KG1 (cell line): ENCODE results near the gene HSBP1.

ENCODE experiments used
- DNase-seq: peaks from one replicate; lab custom pipeline; 2025; lab: John Stamatoyannopoulos, UW

HSBP1 gene

GRCh38 chr16:83807710-83808572, at the start of gene HSBP1:
HSBP1 (plus strand) TSS chr16:83807978; CDS start chr16:83808077, 99 bp downstream.
- DNase-seq: peak; percentile 83

- no peak for DNase-seq
Measured at GRCh38 chr16:83762141-83762991, 45.4 kb upstream of the HSBP1 start.

- DNase-seq: no peak
Measured at GRCh38 chr16:83762992-83763358, 44.8 kb upstream of the HSBP1 start.

GRCh38 chr16:83768986-83769385, 38.8 kb upstream of the HSBP1 start:
- no peak for DNase-seq

DNA sequence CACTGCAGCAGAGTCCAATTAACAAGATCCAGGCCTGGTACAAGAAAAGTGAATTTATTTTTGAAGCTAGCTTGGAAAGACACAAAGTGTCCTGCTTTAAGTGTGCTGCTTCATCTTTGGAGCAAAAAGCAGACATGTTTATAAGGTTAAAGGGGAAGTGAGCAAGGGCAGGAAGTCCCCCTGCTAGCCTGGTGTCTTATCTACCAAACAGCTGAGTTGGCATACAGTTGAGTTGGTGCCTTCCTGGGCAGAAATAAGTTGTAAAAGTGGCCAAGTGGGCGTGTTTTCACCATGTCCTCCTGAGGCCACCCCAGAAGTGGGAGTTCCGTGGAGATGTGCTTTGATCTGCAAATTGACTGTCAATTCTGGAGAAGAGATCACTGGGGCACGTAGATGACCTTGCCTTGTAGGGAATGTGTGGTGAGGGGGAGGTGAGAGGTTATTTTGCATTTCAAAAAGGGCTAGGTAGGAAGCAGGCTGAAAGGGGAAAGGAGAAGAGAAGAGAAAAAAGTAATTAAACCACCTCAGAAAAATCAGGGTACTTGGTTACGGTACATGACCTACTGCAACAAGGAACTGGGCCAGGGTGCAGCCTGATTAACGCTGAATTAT, 38.3 kb upstream of the HSBP1 start:
- DNase-seq: peak; percentile 54

DNA sequence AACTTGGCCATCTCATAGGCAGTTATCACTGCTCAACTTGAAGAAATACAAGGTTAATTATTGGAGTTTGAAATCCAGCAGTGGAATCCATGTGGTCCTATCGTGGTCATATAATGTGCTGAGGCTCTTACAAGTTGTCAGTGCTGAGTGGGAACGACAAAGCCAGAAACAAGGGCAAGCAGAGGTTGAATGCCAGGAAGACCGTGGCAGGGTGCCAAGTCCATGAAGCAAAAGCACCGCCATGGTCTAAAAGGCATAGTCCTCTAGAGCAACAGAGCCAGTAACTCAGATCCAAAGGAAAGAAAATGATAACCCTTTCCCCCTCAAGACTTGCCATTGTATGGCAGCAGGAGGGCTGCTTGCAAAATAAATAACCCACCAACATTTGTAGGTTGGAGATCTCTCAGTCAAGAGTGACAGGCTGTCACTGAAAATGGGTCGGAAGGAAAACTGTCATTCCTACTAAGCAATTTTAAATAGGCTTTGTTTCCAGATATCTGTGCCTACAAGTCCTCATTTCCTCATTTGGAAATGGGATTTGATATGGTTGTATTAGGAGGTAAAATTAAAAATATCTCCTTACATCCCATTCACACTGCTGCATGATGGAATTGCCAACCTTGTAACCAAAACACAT, 36.4 kb upstream of the HSBP1 start:
- DNase-seq: no peak

DNA sequence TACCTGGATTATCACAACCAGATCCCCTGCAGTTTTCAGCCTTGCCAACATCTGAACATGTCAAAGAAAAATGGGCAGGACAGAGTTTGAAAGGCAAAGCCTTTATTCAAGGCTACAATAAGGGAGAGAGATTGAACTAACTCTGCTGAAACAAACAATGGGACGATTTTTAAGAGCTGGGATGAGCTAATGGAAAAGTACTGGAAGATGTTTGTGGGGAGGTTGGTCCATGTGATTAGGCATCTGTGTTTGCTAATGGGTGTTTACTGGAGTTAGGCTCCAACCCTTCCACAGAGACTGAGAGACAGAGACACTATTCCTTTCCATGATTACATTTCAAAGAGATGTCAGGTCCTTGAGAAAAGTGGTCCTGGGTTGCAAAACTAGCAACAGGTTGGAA, 35.0 kb upstream of the HSBP1 start:
- DNase-seq: no peak

DNA sequence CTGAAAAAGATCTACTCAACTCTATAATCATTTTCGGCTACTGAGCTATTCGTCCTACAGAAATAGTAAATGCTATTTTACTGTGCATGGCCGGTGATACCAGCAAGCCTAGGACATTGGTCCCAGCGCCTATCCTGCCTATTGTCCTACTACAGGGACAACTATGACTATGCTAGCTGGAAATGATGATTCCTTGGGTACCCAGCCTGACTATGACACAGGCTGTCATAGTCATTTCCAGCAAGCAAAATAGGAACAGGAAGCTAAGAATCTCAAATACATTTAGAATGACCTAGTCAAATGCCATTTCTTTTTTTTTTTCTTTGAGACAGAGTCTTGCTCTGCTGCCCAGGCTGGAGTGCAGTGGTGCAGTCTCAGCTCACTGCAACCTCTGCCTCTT, 33.7 kb upstream of the HSBP1 start:
- no peak for DNase-seq

- no peak for DNase-seq
Measured at GRCh38 chr16:83776944-83777343, 30.8 kb upstream of the HSBP1 start.

GRCh38 chr16:83779886-83780285, 27.9 kb upstream of the HSBP1 start:
- DNase-seq: no peak

DNA sequence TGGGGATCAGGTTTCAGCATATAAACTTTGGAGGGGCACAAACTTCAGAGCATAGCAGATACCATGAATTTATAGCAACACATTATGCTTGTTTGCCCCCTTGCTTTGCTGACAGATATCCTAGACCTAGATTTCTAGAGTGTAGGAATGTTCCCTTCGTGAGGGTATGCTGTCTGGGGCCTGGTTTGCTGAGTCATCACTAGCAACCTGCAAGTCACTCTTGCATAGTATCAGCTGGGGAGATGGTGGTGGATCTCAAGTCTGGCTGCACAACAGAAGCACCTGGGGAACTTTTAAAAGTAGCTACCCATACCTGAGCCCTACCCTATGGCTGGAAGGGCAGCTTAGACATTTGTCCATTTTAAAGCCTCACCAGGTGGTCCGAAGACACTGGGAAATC, 22.3 kb upstream of the HSBP1 start:
- DNase-seq: no peak

DNA sequence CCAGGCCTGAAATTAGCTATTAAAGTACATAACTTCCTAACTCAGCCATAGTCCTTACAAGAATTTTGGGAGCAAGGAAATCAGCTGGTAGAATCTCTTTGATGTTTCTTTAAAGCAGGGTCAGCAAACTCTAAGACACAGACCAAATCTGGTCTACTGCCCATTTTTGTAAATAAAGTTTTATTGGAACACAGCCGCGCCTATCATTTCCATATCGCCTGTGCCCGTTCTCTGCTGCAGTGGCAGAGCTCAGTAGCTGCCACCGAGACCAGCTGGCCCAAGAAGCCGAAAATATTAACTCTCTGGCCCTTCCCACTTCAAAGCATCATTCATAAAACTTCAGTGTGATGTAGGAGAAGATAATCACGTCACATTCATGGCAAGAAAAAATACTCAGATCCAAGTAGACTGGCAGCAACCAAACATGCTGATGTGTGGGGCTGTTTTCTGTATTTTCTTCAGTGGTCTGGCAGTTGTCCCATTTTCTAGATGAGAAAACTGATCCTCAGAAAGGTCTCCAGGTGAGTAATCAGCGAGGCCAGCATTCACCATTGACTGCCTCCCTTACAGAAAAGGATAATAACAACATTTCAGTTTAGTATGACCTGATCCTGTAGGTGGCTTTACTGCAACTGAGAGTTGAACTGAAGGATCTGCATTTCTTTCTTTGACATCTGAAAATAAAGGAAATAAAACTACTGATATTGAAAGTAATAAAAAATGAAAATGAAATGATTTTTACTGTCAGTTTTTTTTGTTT, 18.0 kb upstream of the HSBP1 start:
- no peak for DNase-seq

DNA sequence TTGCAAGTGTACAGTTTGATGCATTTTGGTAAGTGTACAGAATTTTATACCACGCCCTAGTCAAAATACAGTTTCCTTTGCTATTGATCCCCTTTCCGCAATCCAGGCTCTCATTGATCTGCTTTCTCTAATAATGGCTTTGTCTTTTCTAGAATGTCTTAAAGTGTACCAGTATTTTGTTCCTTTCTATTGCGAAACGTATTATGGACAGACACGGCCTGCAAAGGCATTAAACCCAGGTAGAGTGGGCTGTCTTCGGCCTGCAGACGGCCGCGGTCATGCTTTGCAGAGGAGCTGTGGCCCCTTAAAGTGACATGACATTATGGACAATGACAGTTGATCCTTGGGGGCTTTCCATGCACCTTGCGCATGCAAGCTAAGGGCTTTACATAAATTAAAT, 15.9 kb upstream of the HSBP1 start:
- no peak for DNase-seq

GRCh38 chr16:83792391-83792790, 15.4 kb upstream of the HSBP1 start:
- no peak for DNase-seq

DNA sequence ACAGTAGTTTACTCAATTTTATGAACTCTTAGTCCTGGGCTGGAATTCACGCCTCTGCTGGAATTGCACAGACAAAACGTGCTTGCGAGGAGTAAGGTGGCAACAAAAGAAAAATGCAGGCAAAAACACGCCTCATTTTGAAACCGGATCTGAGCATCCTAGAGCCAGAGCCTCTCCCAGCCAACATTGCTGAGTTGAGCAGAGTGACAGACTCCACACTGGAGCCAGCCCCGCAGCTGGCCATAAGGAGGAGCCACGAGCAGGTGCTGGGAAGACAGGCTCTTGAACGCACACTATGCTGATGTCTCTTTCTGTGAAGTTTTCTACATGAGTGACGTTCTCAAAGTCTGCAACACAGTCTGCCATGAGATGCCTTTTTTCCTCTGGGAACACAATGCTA, 14.6 kb upstream of the HSBP1 start:
- DNase-seq: no peak

GRCh38 chr16:83794860-83795554, 12.8 kb upstream of the HSBP1 start:
- no peak for DNase-seq

GRCh38 chr16:83797013-83797412, 10.8 kb upstream of the HSBP1 start:
- no peak for DNase-seq

- DNase-seq: no peak
Measured at GRCh38 chr16:83799336-83799735, 8.4 kb upstream of the HSBP1 start.

GRCh38 chr16:83802135-83802534, 5.6 kb upstream of the HSBP1 start:
- DNase-seq: no peak

GRCh38 chr16:83802554-83803205, 5.1 kb upstream of the HSBP1 start:
- DNase-seq: no peak
